ENCODE measurements around the gene SLC25A34.

The SLC25A34 gene

DNA sequence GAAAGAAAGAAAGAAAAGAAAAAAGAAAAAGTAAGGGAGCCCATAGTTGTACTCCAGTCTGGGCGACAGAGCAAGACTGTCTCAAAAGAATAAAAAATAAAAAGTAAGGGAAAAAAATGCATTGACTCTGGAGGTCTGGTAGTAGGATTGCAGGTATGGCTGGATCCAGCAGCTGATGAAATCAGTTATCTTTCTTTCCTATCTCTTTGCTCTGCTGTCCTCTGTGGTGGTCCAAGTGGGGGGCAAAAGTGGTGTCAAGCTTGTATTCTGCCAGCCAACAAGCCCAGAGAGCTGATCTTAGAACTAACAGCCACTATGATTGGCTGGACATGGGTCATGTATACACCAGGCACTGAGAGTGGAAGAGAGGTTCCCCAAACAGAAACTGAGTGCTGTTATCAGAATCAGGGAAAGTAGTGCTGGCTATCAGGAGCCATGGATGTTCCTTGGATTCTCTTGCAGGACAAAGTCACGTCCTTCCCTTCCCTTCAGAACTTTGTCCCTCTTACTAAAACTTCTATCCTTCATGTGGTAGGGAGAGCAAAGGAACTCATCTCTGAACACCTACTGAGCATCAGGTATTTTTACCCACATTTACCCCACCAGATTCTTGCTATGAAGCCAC, 19.1 kb downstream of the SLC25A34 start:
- DNase-seq, result no peak

GRCh38 chr1:15755646-15756040, 19.6 kb downstream of the SLC25A34 start:
- DNase-seq, result no peak

DNA sequence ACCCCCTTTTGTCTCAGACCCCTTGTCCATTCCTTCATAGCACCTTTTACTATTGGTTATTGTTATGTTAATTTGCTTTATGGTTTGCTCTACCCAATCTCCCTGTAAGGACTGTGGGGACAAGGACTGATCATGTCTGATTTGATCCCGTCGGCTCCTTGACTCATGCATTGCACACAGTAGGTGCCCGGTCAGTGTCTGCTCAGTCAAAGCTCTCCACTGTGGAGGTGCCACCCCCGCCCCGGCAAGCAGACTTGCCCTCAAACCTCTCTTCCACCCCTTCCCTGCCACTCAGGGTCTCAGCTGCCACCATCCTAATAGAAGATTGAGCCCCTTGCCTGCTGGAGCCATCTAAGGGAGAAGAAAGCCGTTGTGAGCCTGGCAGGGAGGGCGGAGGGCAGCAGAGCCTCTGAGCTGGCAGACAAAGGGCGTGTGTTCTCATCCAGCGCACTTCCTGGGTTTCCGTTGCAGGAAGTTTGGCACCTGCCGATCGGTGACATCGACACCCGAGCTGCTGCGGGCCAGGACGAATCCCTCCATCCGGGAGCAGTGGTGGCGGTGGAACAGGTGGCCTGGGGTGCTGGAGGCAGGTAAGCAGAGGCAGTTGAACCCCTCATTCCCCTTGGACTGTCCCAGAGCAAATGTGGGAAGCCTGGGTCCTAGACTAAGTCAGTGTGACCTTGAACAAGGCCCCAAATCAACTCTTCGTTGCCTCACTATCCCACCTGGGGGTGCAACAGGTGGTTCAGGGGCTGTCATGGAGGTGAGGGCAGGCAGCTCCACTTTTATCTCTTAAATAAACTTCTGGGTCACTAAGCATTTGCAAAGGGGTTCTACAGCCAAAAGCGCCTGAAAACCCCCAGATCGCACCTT, 20.3 kb downstream of the SLC25A34 start:
- DNase-seq, result no peak

GRCh38 chr1:15757016-15757543, 21.0 kb downstream of the SLC25A34 start:
- no peak for DNase-seq

DNA sequence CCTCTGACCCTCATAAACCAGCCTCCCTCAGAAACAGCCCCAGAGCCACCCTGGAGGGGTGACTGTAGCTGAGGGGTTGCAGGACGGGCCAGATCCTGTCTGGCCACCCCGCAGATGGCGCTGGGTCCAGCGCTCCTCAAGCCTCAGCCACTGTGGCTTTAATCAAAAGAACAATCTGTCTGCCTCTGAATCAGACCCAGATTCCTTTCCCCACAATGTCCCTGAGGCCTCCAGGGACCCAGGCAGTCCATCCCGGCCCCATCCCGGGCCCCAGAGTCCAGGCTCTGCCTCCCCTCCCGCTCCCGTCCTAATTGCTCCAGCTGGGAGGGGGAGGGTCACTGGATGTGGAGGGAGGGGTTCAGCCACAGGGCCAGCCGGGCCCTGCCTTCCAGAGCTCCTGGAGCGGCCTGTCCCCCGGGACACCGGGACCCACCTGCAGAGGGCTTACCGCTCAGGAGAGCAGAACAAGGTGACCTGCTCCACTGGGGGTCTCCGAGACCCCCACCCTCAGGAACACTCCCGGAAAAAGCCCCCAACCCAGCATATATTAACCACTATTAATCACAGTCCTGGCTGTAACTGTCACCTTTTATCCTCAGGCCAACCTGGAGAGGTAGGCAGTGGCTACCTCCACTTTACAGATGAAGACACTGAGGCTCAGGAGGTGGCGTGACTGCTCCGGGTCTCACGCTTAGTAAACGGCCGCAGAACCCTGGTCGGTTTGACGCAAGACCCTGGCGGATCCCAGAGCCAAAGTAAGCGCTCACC, 21.7 kb downstream of the SLC25A34 start:
- no peak for DNase-seq

DNA sequence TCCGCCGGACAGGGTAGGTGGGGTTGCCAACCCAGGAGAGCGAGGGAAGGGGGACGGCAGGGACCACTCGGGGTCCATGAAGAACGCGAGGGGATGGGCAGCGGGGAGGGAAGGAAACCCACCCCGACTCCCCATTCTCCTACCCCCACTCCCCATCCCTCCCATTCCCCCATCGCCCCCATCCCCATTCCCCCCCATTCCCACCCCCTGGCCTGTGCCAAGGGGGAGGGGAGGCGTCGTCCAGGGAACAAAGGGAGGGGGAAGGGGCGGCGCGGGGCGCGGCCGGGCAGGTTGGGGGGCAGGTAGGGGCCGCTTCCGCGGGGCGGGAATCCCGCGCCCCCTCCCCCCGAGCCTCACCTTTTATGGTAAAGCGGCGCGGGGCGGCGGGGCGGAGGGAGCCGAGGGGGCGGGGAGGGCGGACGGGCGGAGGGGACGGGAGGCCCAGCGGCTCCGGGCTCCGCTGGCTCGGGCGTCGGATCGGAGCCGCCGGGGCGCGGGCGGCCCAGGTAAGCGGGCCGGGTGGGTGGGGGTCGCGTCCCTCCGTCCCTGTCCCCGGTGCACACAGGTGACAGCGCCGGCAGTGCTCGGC, 22.4 kb downstream of the SLC25A34 start, which contains the start of gene FBLIM1:
Gene FBLIM1 (plus strand): TSS at position 453 of the 589 bp plus-strand sequence. CDS start 6,189 bp downstream, outside the sequence.
- DNase-seq, result no peak

DNA sequence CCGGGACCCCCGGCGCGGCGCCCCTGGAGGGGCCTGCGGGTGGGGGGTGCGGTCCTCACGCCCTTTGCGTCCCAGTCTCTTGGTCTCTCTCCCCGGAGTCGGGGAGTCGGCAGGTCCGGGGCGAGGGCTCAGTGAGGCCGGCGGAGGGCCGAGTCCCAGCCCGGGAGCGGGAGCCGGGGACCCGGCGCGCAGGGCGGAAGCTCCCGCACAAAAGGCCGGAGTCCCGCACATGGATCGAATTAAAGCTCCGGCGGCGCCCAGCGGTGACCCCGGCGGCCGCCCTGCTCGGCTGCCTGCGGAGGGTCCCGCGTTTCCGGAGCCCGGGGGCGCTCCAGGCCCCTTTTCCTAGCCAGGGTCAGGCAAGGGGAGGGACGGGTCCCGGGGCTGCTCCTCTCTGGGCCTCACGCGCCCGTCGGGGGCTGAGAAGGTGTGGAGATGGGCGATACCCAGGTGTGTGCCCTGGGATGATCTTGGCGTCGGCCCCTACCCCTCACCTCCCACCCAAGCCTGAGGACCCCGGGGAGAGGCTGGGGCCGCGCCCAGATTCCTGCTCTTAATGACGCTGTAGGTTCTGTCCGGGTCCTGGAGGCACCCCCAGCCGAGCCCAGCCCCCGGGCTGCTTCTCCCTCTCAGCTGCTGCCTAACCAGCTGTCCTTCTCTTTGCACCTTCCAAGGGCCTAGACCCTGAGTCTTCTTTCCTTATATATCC, 23.0 kb downstream of the SLC25A34 start:
- DNase-seq, result peak in 1 of 2 donors; percentile 27

DNA sequence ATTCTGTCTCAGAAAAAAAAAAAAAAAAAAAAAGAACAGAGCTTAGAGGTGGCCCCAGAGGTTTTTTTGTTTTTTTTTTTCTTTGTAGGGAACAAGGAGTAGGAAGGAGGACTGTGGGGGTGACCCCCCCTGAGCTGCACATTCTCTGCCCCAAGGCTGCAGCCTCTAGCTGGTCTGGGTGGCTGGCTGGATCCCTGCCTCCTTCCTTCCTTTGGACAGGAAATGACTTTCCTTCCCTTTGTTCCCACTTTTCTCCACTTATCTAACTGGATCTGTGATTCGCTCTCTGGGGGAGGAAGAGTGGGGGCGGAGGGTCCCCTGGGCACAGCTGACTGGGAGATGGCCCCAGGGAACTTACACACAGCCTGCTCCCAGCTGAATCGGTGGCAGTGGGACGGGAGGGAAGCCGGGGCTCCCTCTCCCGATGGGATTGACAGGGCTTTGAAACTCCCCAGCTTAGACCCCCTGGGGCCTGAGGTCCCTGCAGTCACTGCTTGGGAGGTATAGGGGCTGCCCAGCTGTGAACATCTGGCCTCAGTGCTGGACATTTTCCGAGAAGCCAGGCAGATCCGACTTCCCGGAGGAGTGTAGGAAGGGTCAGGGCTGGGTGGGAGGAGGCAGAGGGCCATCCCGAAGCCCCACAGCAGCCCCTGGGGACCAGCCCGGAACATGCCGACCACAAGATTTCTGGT, 24.6 kb downstream of the SLC25A34 start:
- DNase-seq, result no peak

GRCh38 chr1:15761366-15762128, 25.5 kb downstream of the SLC25A34 start:
- no peak for DNase-seq

GRCh38 chr1:15762546-15762945, 26.5 kb downstream of the SLC25A34 start:
- no peak for DNase-seq

GRCh38 chr1:15764269-15764764, 28.3 kb downstream of the SLC25A34 start:
- no peak for DNase-seq

DNA sequence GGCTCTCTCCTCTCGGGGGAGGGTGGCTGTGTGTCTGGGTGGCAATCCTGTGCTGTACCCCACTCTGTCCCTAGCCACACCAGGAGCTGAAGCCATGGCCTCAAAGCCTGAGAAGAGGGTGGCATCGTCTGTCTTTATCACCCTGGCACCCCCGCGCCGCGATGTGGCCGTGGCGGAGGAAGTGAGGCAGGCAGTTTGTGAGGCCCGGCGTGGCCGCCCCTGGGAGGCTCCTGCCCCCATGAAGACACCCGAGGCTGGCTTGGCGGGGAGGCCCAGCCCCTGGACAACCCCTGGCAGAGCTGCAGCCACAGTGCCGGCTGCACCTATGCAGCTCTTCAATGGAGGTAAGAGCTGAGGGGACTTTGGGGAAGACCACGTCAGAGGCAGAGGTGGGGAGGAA, 28.8 kb downstream of the SLC25A34 start:
- no peak for DNase-seq

DNA sequence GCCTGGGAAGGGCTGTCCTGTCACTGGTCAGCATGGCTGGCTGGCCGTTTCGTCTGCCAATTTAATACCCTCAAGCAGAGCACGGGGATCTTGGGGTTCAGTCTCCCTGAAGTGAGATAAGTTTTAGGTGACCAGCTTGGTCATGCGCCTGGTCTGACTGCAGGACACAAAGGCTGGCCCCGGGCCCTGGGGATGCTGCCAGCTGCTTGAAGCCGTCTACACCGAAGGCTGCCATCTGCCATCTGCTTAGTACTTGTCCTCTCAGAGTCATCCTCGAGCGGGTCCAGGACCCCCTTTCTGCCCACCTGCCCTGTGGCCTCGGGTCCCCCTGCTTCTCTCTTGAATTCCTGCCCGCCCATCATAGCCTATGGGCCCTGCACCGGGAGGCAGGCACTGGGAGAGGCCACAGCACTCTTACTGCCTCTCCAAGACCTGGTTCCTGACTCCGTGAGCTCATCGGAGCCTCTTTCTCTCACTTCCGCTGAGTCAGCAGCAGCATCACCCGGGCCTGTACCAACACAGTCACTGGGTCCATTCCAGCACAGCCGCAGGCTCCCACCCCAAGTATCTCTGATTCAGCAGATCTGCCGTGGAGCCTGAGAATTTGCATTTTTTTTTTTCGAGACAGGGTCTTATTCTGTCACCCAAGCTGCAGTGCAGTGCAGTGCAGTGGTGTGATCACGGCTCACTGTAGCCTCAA, 29.6 kb downstream of the SLC25A34 start:
- DNase-seq, result no peak

GRCh38 chr1:15767941-15768340, 31.9 kb downstream of the SLC25A34 start:
- no peak for DNase-seq

DNA sequence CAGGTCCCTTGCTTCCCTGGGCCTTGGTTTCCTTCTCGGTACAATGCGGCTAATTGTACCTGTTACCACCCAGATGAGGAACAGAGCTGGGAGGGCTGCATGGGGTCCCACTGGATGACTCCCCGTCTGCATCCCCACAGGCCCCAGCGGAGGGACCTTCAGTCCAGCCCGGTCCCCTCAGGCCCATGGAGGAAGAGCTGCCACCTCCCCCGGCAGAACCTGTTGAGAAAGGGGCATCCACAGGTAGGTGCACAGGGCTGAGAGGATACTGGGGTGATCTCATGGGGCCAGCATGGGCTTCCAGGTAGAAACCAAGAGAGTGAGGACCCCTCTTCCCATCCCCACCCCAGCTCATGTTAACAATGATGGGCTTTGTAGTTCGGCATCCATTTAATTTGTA, 32.3 kb downstream of the SLC25A34 start:
- no peak for DNase-seq

DNA sequence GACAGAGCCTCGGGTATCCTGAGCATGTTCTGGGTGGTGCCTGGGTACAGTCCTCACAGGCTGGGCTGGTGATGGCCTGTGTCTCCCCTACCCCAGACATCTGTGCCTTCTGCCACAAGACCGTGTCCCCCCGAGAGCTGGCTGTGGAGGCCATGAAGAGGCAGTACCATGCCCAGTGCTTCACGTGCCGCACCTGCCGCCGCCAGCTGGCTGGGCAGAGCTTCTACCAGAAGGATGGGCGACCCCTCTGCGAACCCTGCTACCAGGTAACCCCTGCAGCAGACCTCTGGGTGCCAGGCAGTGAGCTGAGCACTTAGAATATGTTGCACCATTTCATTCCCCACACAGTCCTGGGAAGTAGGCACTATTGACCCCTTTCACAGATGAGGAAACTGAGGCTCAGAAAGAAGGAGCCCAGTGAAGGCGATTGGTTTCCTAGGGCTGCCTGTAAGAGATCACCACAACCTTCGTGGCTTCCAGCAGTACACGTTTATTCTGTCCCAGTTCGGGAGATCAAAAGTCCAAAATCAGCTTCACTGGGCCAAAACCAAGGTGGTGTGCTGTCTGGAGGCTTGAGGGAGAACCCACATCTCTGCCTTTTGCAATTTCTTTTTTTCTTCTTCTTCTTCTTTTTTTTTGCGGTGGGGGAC, 34.4 kb downstream of the SLC25A34 start:
- DNase-seq, result no peak

DNA sequence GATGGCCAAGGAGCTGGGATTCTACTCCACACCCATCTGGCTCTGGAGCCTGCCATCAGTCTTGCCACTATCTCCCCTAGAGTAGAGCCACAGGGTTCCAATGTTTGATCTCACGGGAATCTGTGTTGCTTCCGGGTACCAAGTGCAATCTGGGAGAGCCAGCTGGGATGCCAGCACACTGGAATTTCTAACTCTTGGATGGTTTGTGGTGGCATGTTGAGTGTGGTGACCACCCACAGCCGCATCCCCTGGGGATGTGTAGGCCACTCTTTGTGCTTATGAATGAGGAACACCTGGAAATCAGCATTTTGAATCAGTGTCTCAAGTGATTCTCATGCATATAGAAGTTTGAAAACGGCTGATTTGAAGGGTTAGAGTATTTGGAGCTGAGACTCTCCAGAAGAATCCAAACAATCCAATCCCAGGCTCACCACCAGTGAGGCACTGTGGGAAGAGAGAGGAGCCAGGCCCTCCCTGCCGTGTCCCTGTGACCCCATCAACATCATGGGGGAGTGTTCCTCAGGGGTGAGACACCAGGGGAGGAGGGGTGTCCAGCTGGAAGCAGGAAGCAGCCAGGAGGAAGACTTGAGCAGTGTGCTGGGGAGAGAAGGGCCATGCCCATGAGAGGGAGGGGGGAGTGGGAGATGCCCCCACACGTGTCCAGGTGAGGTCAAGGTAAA, 35.9 kb downstream of the SLC25A34 start:
- DNase-seq, result no peak

DNA sequence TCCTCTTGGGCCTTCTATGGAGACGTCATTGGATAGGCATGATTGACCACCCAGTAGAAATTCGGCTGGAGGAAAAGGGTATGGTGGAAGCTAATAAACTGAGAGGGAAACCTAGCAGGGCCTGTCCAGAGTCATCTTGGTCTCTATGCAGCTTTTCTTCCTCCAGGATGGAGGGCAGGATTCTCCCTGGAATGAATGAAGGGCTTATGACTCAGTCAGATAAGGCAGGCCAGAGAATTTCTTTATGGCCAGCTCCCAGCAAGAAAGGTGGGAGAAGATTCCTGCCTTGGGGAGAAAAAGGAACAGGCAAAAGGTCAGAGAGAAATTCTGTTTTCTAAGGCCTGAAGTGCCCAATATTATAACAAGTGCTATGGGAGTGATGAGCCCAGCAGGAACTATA, 39.6 kb downstream of the SLC25A34 start:
- no peak for DNase-seq

Data from stimulated activated CD4-positive, alpha-beta T cell treated with anti-CD3 and anti-CD28 coated beads, Interleukin-2, amount 100 ng/mL, for 24 hours (primary cell).